ENCODE data around the gene STAG2.

DNA sequence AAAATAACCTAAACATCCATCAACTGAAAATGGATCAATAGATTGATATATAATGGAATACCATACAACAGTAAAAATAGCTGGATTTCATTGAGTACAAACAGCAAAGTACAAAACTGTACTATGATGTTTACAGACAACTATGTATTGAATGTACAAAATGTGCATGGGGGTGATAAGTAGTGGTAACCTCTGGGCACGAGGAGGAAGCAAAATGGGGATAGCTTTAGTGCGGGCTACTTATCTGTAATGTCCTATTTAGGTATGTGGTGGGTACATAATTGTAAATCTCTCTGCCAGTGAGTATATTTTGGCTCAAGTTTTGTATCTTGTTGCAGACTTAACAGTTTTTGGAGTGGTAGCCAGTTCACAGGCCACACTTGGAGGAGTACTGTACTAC, 123.6 kb downstream of the STAG2 start:
- no peak for TF ChIP-seq POLR2AphosphoS5 (IDR thresholded peaks at IDR 0.05; ENCODE audit: low read depth, low read length)
- TF ChIP-seq POLR2A (IDR thresholded peaks at IDR 0.05; ENCODE audit: low read depth, low read length): no peak
- no peak for TF ChIP-seq TAF1 (IDR thresholded peaks at IDR 0.05; ENCODE audit: borderline replicate concordance, low read depth, low read length)
